GM19397 (cell line): ENCODE data around the gene NELL2.

Experiments used
- ATAC-seq: cut with Tn5 transposase; IDR thresholded peaks from one replicate; pipeline ENCODE4 v1.9.1; 2021; ENCODE audit warnings: mild to moderate bottlenecking, moderate library complexity; ENCODE audit not compliant: unreplicated experiment

The NELL2 gene

DNA sequence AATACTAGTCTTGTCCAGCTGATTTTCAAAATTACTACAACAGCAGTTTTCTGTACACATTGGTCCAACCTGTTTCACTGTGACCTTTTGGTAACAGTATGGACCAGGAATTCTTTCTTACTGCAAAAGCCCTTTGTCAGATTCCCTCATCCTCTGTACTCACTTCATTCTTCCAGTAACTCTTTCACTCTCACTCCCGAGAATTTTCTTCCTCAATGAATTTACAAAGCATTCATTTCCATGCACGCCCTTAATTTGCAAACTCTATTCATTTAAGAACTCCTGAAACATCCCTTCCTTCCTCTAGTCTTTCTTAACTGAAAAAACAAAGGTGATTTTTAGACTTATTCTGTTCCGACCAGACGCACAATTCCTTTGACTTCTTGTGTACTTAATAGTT lies 238.2 kb downstream of the NELL2 start:
- no peak for ATAC-seq

- ATAC-seq, result no peak
Observed at GRCh38 chr12:44628180-44628579, 247.9 kb downstream of the NELL2 start.

DNA sequence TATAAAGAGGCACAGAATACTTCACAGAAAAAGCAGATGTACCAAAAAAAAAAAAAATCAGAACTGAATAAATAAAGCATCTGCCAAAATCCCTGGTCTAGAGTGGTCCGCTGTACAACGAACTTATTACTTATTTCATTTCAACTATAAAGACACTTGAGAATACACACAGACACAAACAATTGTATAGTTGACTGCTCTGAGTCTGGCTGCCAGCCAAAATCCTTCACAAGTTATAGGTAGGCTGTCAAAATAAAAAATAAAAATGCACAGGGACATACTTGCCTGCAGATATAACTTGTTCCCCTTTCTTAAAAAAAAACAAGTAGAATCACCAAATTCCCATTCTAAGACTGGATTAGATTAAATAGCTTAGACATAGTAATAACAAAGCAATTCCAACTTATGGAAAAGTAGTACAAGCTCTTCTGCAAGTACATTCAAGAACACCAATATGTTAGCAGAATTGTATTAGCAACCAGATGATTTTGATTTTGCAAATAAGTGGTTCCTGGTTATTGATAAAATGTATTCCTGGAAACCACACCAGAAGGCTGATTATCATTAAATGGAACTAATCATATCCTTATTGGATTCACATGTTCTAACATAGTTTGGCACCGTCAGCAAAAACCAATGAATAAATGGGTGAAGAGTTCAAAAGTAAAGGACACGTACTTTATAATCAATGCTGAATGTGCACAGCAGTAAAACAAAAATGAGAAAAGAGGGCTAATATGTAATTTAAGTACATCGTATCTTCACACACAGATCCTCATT lies 248.5 kb downstream of the NELL2 start:
- no peak for ATAC-seq

GRCh38 chr12:44626883-44627282 lies 249.2 kb downstream of the NELL2 start:
- ATAC-seq, result no peak

DNA sequence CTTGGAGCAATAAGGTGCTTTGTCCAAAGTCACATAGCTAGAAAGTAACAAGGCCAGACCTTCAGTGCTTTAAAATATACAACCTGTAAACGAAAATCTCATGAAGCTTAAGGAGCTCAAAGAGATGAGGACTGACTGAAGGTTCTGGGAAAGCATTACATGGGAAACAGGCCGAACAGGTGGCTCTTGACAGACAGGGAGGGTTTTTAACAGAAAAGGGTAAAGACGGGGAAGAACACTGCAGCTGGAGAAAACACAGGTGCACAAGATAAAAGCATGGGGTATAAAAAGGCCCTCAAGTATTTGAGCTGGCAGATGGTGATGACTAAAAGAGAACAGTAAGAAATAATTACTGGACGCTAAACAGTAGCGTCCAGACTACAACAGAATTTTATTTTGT lies 257.2 kb downstream of the NELL2 start:
- ATAC-seq, result no peak

- no peak for ATAC-seq
Observed at GRCh38 chr12:44616402-44616801, 259.7 kb downstream of the NELL2 start.

DNA sequence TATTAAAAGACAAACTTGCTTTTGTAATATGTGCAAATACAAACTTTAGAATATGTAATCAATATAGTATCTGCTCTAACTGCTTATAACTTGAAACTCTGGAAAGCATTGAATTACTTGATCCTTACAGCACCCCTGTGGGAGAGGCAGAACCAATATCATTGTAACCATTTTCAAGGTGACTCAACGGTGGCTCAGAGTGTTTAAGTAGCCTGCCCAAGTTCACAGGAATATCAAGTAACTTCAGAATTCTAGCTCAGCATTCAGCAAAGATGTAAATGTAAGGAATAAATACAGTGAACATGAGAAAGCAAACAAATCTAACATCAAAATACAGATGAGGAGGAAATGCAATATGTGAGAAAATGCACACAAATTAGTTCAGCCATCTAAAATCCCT lies 264.6 kb downstream of the NELL2 start:
- no peak for ATAC-seq

- ATAC-seq, result no peak
Observed at GRCh38 chr12:44603701-44604100, 272.4 kb downstream of the NELL2 start.

- no peak for ATAC-seq
Observed at GRCh38 chr12:44592626-44593025, 283.5 kb downstream of the NELL2 start.

DNA sequence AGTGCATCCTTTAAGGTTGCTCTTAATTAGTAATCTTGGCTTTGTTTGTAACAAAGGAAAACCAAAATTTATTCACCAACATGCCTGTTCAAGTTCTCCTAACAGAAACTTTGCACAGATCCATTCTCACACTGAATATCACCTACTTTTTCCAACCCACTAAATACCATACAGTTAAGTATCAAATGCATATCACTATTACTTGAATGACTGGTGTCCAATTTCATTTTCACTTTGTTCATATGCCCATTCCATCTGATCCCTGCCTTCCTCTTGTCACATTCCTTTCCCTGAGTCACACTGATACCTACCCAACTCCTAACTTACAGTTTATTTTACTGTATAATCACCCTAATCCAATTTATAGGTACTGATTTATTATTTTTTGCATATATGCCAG lies 286.4 kb downstream of the NELL2 start:
- ATAC-seq, result no peak

DNA sequence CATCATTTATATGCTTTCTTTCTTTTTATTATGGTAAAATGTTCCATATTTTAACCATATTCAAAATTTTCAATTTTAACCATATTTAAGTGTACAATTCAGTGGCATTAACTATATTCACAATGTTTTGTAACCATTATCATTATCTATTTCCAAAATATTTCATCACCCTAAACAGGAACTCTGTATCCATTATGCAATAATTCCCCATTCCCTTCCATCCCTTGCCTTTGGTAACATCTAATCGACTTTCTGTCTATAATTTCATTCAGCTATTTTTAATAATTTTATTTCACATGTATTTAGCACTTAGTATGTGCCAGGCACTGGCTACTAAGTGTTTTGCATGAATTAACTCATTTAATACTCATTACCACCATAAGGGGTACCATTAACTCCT lies 287.5 kb downstream of the NELL2 start:
- no peak for ATAC-seq

DNA sequence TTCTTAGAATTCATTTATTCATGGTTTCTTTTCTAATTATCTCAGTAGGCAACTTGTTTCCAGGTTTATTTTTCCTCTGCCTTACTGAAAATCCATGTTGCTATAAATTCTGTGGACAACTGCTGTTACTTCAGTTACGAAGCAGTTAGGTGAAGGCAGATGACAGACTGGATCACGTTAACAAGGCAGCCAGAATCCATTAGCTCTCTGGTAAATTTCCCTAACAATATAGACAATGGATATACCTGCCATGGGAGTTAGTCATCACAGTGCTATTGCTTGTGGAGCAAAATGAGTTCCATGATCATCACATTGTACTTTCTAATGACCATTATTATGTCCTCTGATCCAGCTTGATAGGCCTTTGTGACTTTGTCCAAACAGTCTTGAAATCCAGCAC lies 291.5 kb downstream of the NELL2 start:
- ATAC-seq, result no peak

GRCh38 chr12:44582521-44582920 lies 293.6 kb downstream of the NELL2 start:
- no peak for ATAC-seq

GRCh38 chr12:44581642-44582242 lies 294.4 kb downstream of the NELL2 start:
- ATAC-seq, result no peak

GRCh38 chr12:44574586-44574985 lies 301.5 kb downstream of the NELL2 start:
- ATAC-seq, result no peak

- no peak for ATAC-seq
Observed at GRCh38 chr12:44573723-44574122, 302.4 kb downstream of the NELL2 start.

DNA sequence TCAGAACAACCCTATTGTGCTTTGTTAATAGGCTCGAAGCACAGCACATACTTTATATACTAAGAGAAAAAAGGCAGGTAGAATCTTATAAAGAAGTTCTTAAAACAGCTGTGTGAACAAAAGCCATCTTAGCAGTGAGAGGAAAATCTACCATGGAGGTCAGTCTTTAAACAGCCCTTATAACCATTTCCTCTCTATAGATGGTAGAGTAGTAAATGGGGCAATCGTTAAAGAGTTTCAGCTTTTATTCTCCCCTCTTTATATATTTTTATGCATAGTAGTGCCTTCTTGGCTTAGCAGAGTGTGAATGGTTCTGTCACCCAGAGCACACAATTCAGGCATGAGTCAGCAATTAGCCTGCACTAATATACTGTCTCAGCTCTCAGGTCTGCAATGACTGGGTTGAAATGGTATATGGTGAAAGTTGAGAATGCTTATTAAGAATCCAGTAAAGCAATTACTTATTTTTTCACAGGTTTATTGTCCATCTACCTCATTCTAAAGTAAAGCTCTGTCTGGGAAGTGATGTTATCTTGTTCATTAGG lies 305.0 kb downstream of the NELL2 start:
- no peak for ATAC-seq

- ATAC-seq, result no peak
Observed at GRCh38 chr12:44570036-44570583, 306.0 kb downstream of the NELL2 start.

- ATAC-seq, result no peak
Observed at GRCh38 chr12:44565163-44565562, 311.0 kb downstream of the NELL2 start.

DNA sequence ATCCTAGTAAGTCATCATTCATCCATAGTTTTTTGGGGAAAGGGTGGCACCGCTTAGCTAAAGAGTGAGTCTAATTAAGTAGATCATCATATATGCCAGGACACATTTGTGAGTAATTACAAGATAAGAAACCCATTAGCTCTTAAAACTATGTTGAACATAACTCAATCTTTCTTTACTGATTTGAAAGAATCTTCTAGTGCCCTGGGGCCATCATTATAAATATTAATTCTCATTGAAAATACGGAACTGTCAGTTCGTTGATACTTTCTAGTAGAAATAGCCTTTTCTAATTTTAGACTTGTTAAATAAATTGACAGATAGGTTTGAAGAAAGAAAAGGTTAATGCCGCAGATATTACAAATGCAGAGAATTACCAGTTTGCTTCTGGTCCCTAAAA lies 312.6 kb downstream of the NELL2 start:
- ATAC-seq, result no peak

DNA sequence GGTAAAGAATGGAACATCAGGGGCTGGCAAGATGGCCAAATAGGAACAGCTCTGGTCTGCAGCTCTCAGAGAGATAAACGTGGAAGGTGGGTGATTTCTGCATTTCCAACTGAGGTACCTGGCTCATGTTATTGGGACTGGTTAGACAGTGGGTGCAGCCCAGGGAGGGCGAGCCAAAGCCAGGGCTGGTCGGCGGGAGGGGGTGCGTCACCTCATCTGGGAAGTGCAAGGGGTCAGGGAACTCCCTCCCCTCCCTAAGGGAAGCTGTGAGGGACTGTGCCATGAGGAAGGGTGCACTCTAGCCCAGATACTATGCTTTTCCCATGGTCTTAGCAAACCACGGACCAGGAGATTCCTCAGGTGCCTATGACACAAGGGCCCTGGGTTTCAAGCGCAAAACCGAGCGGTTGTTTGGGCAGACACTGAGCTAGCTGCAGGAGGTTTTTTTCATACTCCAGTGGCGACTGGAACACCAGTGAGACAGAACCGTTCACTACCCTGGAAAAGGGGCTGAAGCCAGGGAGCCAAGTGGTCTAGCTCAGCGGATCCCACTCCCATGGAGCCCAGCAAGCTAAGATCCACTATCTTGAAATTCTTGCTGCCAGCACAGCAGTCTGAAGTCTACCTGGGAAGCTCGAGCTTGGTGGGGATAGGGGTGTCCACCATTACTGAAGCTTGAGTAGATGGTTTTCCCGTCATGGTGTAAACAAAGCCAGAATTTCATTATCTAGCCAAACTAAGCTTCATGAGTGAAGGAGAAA lies 317.6 kb downstream of the NELL2 start:
- ATAC-seq, result no peak
